GM23338 (cell line): ENCODE data around the gene APOA1. TPM values are rescaled to one million over a fixed set of nuclear protein-coding genes. Genes with fewer than 3 reads are reported as not detected.

Experiments used
- ATAC-seq: fragments of 200-7000 bp; cut with Tn5 transposase; 3 replicates; pipeline ENCODE4 v1.9.1; 2020
- DNase-seq: peaks from one replicate; pipeline ENCODE4 v3.0.0-alpha.2; 2015; ENCODE audit warnings: low spot score
- H2AFZ ChIP-seq: fragments of 200-600 bp; sonication (generic); 2 replicates; pipeline ENCODE4 v1.8.0; 2016; ENCODE audit warnings: antibody characterized with exemption, mild to moderate bottlenecking, moderate library complexity
- H3F3A ChIP-seq: fragments of 200-600 bp; sonication (generic); replicated peaks from 2 replicates; pipeline ENCODE4 v1.8.0; 2017; ENCODE audit warnings: antibody characterized with exemption, mixed run types, low read depth
- H3K27ac ChIP-seq: fragments of 200-600 bp; sonication (generic); 2 replicates; pipeline ENCODE4 v1.6.1; 2016; ENCODE audit warnings: low read depth
- H3K27me3 ChIP-seq: fragments of 200-600 bp; sonication (generic); 2 replicates; pipeline ENCODE4 v1.8.0; 2016; ENCODE audit warnings: mild to moderate bottlenecking, mixed run types, moderate library complexity; ENCODE audit not compliant: insufficient read depth
- H3K36me3 ChIP-seq: fragments of 200-600 bp; sonication (generic); 2 replicates; pipeline ENCODE4 v1.8.0; 2016; ENCODE audit warnings: mild to moderate bottlenecking; ENCODE audit not compliant: insufficient read depth
- H3K4me1 ChIP-seq: fragments of 200-600 bp; sonication (generic); 2 replicates; pipeline ENCODE4 v1.8.0; 2016; ENCODE audit warnings: mild to moderate bottlenecking, moderate library complexity; ENCODE audit not compliant: insufficient read depth
- H3K4me2 ChIP-seq: fragments of 200-600 bp; sonication (generic); 2 replicates; pipeline ENCODE4 v1.7.1; 2017; ENCODE audit warnings: mixed run types
- H3K4me3 ChIP-seq: fragments of 200-600 bp; sonication (generic); 2 replicates; pipeline ENCODE4 v1.6.1; 2016; ENCODE audit warnings: mixed run types
- H3K79me2 ChIP-seq: fragments of 200-600 bp; sonication (generic); replicated peaks from 2 replicates; pipeline ENCODE4 v1.8.0; 2017; ENCODE audit warnings: mild to moderate bottlenecking; ENCODE audit not compliant: insufficient read depth
- H3K9me2 ChIP-seq: fragments of 200-600 bp; sonication (generic); 2 replicates; pipeline ENCODE4 v1.8.0; 2017; ENCODE audit not compliant: insufficient read depth
- H4K20me1 ChIP-seq: fragments of 200-600 bp; sonication (generic); replicated peaks from 2 replicates; pipeline ENCODE4 v1.8.0; 2017; ENCODE audit warnings: mild to moderate bottlenecking; ENCODE audit not compliant: insufficient read depth
- H3K27ac Mint-ChIP-seq: 2 replicates; pipeline ENCODE4 v1.8.0; 2020; ENCODE audit warnings: inconsistent platforms, mild to moderate bottlenecking, moderate library complexity, mixed read lengths
- H3K27me3 Mint-ChIP-seq: 3 replicates; pipeline ENCODE4 v1.8.0; 2022; ENCODE audit warnings: low read depth, mild to moderate bottlenecking, moderate library complexity, mixed read lengths, inconsistent platforms; ENCODE audit not compliant: insufficient read depth, poor library complexity
- H3K36me3 Mint-ChIP-seq: 3 replicates; pipeline ENCODE4 v1.8.0; 2021; ENCODE audit warnings: low read depth, mild to moderate bottlenecking, inconsistent platforms, moderate library complexity, mixed read lengths
- H3K4me1 Mint-ChIP-seq: 3 replicates; pipeline ENCODE4 v1.8.0; 2020; ENCODE audit warnings: mild to moderate bottlenecking, inconsistent platforms, mixed read lengths
- H3K4me3 Mint-ChIP-seq: 3 replicates; pipeline ENCODE4 v1.8.0; 2021; ENCODE audit warnings: moderate library complexity, mild to moderate bottlenecking, inconsistent platforms, mixed read lengths
- H3K9me3 Mint-ChIP-seq: 3 replicates; pipeline ENCODE4 v1.8.0; 2020; ENCODE audit warnings: moderate library complexity, mild to moderate bottlenecking, inconsistent platforms, mixed read lengths
- CREB1 ChIP-seq: fragments of 250-450 bp; sonication (Bioruptor Pico); IDR thresholded peaks from 2 replicates; pipeline ENCODE4 v1.5.0; 2020; ENCODE audit warnings: low read depth, mild to moderate bottlenecking, moderate library complexity
- EZH2 ChIP-seq: fragments of 200-600 bp; sonication (generic); IDR thresholded peaks from one replicate; pipeline ENCODE4 v1.8.0; 2017; ENCODE audit warnings: antibody characterized with exemption, mild to moderate bottlenecking, low read depth; ENCODE audit not compliant: unreplicated experiment
- EZH2phosphoT487 ChIP-seq: fragments of 200-600 bp; sonication (generic); IDR thresholded peaks from one replicate; pipeline ENCODE4 v1.8.1; 2018; ENCODE audit warnings: antibody characterized with exemption; ENCODE audit not compliant: unreplicated experiment
- JUNB ChIP-seq: IDR thresholded peaks from one replicate; pipeline ENCODE4 v1.6.1; 2016; ENCODE audit warnings: antibody characterized with exemption; ENCODE audit not compliant: unreplicated experiment
- NANOG ChIP-seq: IDR thresholded peaks from 2 replicates; pipeline ENCODE4 v1.6.1; 2016; ENCODE audit warnings: antibody characterized with exemption, borderline replicate concordance
- POLR2AphosphoS5 ChIP-seq: IDR thresholded peaks from 2 replicates; pipeline ENCODE4 v1.6.1; 2016; ENCODE audit warnings: antibody characterized with exemption, low read depth
- REST ChIP-seq: IDR thresholded peaks from one replicate; pipeline ENCODE4 v1.6.1; 2018; ENCODE audit warnings: antibody characterized with exemption; ENCODE audit not compliant: unreplicated experiment
- STAT1 ChIP-seq: IDR thresholded peaks from one replicate; pipeline ENCODE4 v1.6.1; 2016; ENCODE audit warnings: antibody characterized with exemption; ENCODE audit not compliant: unreplicated experiment
- ZNF114 ChIP-seq: fragments of 250-450 bp; sonication (Bioruptor Pico); IDR thresholded peaks from 2 replicates; pipeline ENCODE4 v1.5.0; 2020; ENCODE audit warnings: mild to moderate bottlenecking, moderate library complexity
- ZNF331 ChIP-seq: fragments of 250-450 bp; sonication (Bioruptor Pico); IDR thresholded peaks from 2 replicates; pipeline ENCODE4 v1.5.0; 2020; ENCODE audit warnings: low read depth, mild to moderate bottlenecking, moderate library complexity
- polyA plus RNA-seq: library from polyadenylated mRNA; unstranded; fragments of >200 nt; fragmentation: Nextera tagmentation; extraction: Ambion mirVana; gene quantifications from 2 replicates; pipeline ENCODE4 v1.2.1, GENCODE V29; 2016
- total RNA-seq: library from RNA; depleted of rRNA; stranded (reverse); fragments of >200 nt; shearing (Covaris generic); gene quantifications from 2 replicates; pipeline ENCODE4 v1.2.3, GENCODE V29; 2014
- TF ChIP-seq, protein P1 (sequence below), 2 experiments: fragments of 200-600 bp in 1 of 2; sonication (generic) in 1 of 2; conservative IDR thresholded peaks; 2 replicates each; pipeline versions ENCODE4 v1.5.1 to v1.6.1; 2016 to 2017; ENCODE audit warnings: antibody characterized with exemption in 2 of 2, low read depth in 2 of 2, mild to moderate bottlenecking in 2 of 2, moderate library complexity in 1 of 2
- TF ChIP-seq, protein P2 (sequence below): fragments of 250-450 bp; sonication (Bioruptor Pico); IDR thresholded peaks from 2 replicates; pipeline ENCODE4 v1.5.0; 2020; ENCODE audit warnings: mild to moderate bottlenecking, moderate library complexity
- TF ChIP-seq, protein P3 (sequence below): IDR thresholded peaks from 2 replicates; pipeline ENCODE4 v1.6.1; 2016; ENCODE audit warnings: antibody characterized with exemption

APOA1 gene
- total and polyA plus RNA-seq, 2 experiments from 2014 or later = 0.60 TPM; not detected in 1

DNA sequence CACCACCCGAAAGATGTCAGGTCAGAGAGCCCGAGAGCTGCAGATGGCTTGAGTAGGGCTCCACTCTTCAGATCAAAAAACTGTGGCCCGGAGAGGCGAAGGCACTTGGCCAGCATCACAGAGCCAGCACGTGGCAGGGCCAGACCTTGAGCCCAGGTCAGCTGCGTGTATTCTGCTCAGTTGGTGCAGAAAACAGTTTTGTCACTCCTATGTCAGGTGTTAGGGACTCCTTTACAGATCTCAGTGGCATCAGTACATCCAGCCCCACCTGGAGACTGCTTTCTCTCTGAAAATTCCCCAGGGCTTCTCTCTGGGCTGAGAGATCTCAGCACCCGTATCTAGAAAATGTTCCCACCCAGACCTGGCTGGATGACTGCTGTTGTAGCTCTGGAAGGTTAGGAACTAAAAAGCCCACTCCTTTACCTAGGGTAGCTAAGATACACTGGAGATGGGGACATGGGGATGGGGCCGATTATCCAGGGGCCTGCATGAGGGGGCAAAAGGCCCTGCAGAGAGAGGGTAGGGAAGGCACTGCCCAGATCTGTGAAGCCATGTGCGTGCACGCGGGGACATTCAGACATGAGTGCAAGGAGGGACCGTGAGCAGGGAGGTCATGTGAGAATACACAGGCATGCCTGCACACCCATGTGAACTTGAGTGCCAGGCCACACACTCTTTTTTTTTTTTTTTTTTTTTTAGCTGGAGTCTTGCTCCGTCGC lies 3.4 kb downstream of the APOA1 start:
- Histone ChIP-seq H4K20me1 (no peaks in the 10 kb centered on the region), H3K4me3 (no peak overlapping the region), H3K36me3 (no peaks in the 10 kb centered on the region), H2AFZ (no peak overlapping the region), H3K27ac (no peak overlapping the region), H3K9me2 (no peaks in the 10 kb centered on the region), H3K4me1 (peaks cover 6% of the 10 kb centered on the region; the same call in 1 of the 2 replicates), H3K27me3 (no peaks in the 10 kb centered on the region), H3F3A (0 out of 2 replicates have a peak, but pooled peaks cover 3% of the 10 kb centered on the region), H3K79me2 (no peaks in the 10 kb centered on the region), H3K4me2 (no peak overlapping the region)
- H3K4me1 Mint-ChIP-seq = peaks cover 26% of the 10 kb centered on the region
- H3K9me3 Mint-ChIP-seq = no peaks in the 10 kb centered on the region
- no peak overlapping the region for H3K4me3 Mint-ChIP-seq
- H3K36me3 Mint-ChIP-seq = no peaks in the 10 kb centered on the region
- TF ChIP-seq, protein P1, sequence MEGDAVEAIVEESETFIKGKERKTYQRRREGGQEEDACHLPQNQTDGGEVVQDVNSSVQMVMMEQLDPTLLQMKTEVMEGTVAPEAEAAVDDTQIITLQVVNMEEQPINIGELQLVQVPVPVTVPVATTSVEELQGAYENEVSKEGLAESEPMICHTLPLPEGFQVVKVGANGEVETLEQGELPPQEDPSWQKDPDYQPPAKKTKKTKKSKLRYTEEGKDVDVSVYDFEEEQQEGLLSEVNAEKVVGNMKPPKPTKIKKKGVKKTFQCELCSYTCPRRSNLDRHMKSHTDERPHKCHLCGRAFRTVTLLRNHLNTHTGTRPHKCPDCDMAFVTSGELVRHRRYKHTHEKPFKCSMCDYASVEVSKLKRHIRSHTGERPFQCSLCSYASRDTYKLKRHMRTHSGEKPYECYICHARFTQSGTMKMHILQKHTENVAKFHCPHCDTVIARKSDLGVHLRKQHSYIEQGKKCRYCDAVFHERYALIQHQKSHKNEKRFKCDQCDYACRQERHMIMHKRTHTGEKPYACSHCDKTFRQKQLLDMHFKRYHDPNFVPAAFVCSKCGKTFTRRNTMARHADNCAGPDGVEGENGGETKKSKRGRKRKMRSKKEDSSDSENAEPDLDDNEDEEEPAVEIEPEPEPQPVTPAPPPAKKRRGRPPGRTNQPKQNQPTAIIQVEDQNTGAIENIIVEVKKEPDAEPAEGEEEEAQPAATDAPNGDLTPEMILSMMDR (conservative IDR thresholded peaks at IDR 0.05; ENCODE audit: low read depth in 2 of 2) = no peak
- TF ChIP-seq REST = no peak
- no peak for TF ChIP-seq ZNF331 (CRISPR knock-in tag)
- TF ChIP-seq POLR2AphosphoS5 = no peak
- TF ChIP-seq NANOG = no peak
- TF ChIP-seq, protein P2, sequence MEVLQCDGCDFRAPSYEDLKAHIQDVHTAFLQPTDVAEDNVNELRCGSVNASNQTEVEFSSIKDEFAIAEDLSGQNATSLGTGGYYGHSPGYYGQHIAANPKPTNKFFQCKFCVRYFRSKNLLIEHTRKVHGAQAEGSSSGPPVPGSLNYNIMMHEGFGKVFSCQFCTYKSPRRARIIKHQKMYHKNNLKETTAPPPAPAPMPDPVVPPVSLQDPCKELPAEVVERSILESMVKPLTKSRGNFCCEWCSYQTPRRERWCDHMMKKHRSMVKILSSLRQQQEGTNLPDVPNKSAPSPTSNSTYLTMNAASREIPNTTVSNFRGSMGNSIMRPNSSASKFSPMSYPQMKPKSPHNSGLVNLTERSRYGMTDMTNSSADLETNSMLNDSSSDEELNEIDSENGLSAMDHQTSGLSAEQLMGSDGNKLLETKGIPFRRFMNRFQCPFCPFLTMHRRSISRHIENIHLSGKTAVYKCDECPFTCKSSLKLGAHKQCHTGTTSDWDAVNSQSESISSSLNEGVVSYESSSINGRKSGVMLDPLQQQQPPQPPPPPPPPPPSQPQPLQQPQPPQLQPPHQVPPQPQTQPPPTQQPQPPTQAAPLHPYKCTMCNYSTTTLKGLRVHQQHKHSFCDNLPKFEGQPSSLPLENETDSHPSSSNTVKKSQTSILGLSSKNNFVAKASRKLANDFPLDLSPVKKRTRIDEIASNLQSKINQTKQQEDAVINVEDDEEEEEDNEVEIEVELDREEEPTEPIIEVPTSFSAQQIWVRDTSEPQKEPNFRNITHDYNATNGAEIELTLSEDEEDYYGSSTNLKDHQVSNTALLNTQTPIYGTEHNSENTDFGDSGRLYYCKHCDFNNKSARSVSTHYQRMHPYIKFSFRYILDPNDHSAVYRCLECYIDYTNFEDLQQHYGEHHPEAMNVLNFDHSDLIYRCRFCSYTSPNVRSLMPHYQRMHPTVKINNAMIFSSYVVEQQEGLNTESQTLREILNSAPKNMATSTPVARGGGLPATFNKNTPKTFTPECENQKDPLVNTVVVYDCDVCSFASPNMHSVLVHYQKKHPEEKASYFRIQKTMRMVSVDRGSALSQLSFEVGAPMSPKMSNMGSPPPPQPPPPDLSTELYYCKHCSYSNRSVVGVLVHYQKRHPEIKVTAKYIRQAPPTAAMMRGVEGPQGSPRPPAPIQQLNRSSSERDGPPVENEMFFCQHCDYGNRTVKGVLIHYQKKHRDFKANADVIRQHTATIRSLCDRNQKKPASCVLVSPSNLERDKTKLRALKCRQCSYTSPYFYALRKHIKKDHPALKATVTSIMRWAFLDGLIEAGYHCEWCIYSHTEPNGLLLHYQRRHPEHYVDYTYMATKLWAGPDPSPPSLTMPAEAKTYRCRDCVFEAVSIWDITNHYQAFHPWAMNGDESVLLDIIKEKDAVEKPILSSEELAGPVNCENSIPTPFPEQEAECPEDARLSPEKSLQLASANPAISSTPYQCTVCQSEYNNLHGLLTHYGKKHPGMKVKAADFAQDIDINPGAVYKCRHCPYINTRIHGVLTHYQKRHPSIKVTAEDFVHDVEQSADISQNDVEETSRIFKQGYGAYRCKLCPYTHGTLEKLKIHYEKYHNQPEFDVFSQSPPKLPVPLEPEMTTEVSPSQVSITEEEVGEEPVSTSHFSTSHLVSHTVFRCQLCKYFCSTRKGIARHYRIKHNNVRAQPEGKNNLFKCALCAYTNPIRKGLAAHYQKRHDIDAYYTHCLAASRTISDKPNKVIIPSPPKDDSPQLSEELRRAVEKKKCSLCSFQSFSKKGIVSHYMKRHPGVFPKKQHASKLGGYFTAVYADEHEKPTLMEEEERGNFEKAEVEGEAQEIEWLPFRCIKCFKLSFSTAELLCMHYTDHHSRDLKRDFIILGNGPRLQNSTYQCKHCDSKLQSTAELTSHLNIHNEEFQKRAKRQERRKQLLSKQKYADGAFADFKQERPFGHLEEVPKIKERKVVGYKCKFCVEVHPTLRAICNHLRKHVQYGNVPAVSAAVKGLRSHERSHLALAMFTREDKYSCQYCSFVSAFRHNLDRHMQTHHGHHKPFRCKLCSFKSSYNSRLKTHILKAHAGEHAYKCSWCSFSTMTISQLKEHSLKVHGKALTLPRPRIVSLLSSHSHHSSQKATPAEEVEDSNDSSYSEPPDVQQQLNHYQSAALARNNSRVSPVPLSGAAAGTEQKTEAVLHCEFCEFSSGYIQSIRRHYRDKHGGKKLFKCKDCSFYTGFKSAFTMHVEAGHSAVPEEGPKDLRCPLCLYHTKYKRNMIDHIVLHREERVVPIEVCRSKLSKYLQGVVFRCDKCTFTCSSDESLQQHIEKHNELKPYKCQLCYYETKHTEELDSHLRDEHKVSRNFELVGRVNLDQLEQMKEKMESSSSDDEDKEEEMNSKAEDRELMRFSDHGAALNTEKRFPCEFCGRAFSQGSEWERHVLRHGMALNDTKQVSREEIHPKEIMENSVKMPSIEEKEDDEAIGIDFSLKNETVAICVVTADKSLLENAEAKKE (CRISPR knock-in tag) = no peak
- TF ChIP-seq STAT1 = no peak
- TF ChIP-seq JUNB = no peak
- TF ChIP-seq ZNF114 (CRISPR knock-in tag) = no peak
- no peak for TF ChIP-seq EZH2
- no peak for TF ChIP-seq EZH2phosphoT487
- TF ChIP-seq CREB1 (CRISPR knock-in tag) = no peak
- TF ChIP-seq, protein P3, sequence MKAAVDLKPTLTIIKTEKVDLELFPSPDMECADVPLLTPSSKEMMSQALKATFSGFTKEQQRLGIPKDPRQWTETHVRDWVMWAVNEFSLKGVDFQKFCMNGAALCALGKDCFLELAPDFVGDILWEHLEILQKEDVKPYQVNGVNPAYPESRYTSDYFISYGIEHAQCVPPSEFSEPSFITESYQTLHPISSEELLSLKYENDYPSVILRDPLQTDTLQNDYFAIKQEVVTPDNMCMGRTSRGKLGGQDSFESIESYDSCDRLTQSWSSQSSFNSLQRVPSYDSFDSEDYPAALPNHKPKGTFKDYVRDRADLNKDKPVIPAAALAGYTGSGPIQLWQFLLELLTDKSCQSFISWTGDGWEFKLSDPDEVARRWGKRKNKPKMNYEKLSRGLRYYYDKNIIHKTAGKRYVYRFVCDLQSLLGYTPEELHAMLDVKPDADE = no peak
- H3K27me3 Mint-ChIP-seq = peaks cover 19% of the 10 kb centered on the region
- ATAC-seq (no peak), DNase-seq (no peak)
- H3K27ac Mint-ChIP-seq = no peak overlapping the region
